Liver (tissue), 9 donors: ENCODE data around the gene TAF8. TPM values are rescaled to one million over a fixed set of nuclear protein-coding genes. Genes with fewer than 3 reads are reported as not detected.
A peak's percentile ranks its signal among the peaks of the same experiment; 100 is the strongest.

ENCODE experiments used
- DNase-seq: peaks from one replicate; pipeline ENCODE4 v3.0.0-alpha.2; 2017; ENCODE audit warnings: low spot score
- H3K27ac ChIP-seq, 2 donors: one replicate each; pipeline ENCODE4 v1.7.0; 2013; ENCODE audit warnings: inconsistent platforms in 2 of 2, low read length in 2 of 2, control low read depth in 1 of 2, low read depth in 1 of 2, mild to moderate bottlenecking in 1 of 2
- H3K27me3 ChIP-seq, 4 donors: one replicate each; pipeline versions ENCODE4 v1.6.1 to v1.7.0; 2013; ENCODE audit warnings: low read length in 3 of 4, inconsistent platforms in 1 of 4, mild to moderate bottlenecking in 1 of 4, moderate library complexity in 1 of 4; ENCODE audit not compliant: control insufficient read depth in 4 of 4, insufficient read depth in 4 of 4
- H3K36me3 ChIP-seq, 4 donors: one replicate each; pipeline versions ENCODE4 v1.6.1 to v1.7.0; 2013; ENCODE audit warnings: low read length in 3 of 4, mild to moderate bottlenecking in 3 of 4, low read depth in 1 of 4, moderate library complexity in 1 of 4; ENCODE audit not compliant: control insufficient read depth in 4 of 4, insufficient read depth in 3 of 4
- H3K4me1 ChIP-seq, 4 donors: one replicate each; pipeline versions ENCODE4 v1.6.1 to v1.7.0; 2013; ENCODE audit warnings: low read length in 3 of 4, mild to moderate bottlenecking in 3 of 4, moderate library complexity in 1 of 4; ENCODE audit not compliant: control insufficient read depth in 4 of 4, insufficient read depth in 4 of 4
- H3K4me3 ChIP-seq, 3 donors: one replicate each; pipeline versions ENCODE4 v1.6.1 to v1.7.0; 2013; ENCODE audit warnings: low read length in 3 of 3, control low read depth in 1 of 3, low read depth in 1 of 3, mild to moderate bottlenecking in 1 of 3
- H3K9ac ChIP-seq, 2 donors: one replicate each; pipeline ENCODE4 v1.7.0; 2013; ENCODE audit warnings: low read length in 2 of 2, mild to moderate bottlenecking in 2 of 2, moderate library complexity in 2 of 2, control low read depth in 1 of 2, low read depth in 1 of 2
- H3K9me3 ChIP-seq, 4 donors: one replicate each; pipeline versions ENCODE4 v1.6.1 to v1.7.0; 2013; ENCODE audit warnings: low read length in 3 of 4; ENCODE audit not compliant: control insufficient read depth in 4 of 4
- EGR1 ChIP-seq, 2 donors: IDR thresholded peaks; 2 replicates each; pipeline ENCODE4 v1.6.1; 2016 to 2018; ENCODE audit warnings: antibody characterized with exemption in 2 of 2, low read depth in 2 of 2
- HNF4G ChIP-seq: IDR thresholded peaks from 2 replicates; pipeline ENCODE4 v1.6.1; 2016; ENCODE audit warnings: antibody characterized with exemption
- JUND ChIP-seq, 2 donors: IDR thresholded peaks; 2 replicates each; pipeline ENCODE4 v1.6.1; 2016; ENCODE audit warnings: antibody characterized with exemption in 2 of 2
- NR2F2 ChIP-seq: IDR thresholded peaks from 2 replicates; pipeline ENCODE4 v1.6.1; 2016; ENCODE audit warnings: antibody characterized with exemption
- RAD21 ChIP-seq, 2 donors: IDR thresholded peaks; 2 replicates each; pipeline ENCODE4 v1.6.1; 2016; ENCODE audit warnings: antibody characterized with exemption in 2 of 2, mild to moderate bottlenecking in 2 of 2
- RXRA ChIP-seq, 2 donors: IDR thresholded peaks; 2 replicates each; pipeline ENCODE4 v1.6.1; 2017 to 2018; ENCODE audit warnings: antibody characterized with exemption in 2 of 2, mild to moderate bottlenecking in 1 of 2
- TAF1 ChIP-seq: conservative IDR thresholded peaks from 2 replicates; pipeline ENCODE4 v1.6.1; 2016; ENCODE audit warnings: antibody characterized with exemption, mild to moderate bottlenecking
- YY1 ChIP-seq: IDR thresholded peaks from 2 replicates; pipeline ENCODE4 v1.6.1; 2016; ENCODE audit warnings: antibody characterized with exemption, mild to moderate bottlenecking
- WGBS: extraction: QIAGEN DNeasy Blood & Tissue Kit; methylation state at CpG from one replicate; pipeline ENCODE4 v1.1.7; 2013; 5-methylcytosine and 5-hydroxymethylcytosine counted together
- polyA plus RNA-seq, 2 donors: library from polyadenylated mRNA; stranded (reverse) in 1 of 2; unstranded in 1 of 2; fragments of 200-250 nt in 1 of 2; fragments of >200 nt in 1 of 2; fragmentation: Nextera tagmentation in 1 of 2; extraction: Ambion mirVana in 1 of 2; gene quantifications; one replicate each; pipeline versions ENCODE4 v1.2.1 to v1.2.3, GENCODE V29; 2013 to 2015
- total RNA-seq, 2 donors: library from RNA; depleted of rRNA; stranded (reverse); fragments of >200 nt; gene quantifications; one replicate each; pipeline ENCODE4 v1.2.3, GENCODE V29; 2014
- TF ChIP-seq, protein P1 (sequence below): IDR thresholded peaks from 2 replicates; pipeline ENCODE4 v1.6.1; 2016; ENCODE audit warnings: antibody characterized with exemption, mild to moderate bottlenecking
- TF ChIP-seq, protein P2 (sequence below): IDR thresholded peaks from 2 replicates; pipeline ENCODE4 v1.6.1; 2016; ENCODE audit warnings: antibody characterized with exemption
- TF ChIP-seq, protein P3 (sequence below): IDR thresholded peaks from 2 replicates; pipeline ENCODE4 v1.6.1; 2016; ENCODE audit warnings: antibody characterized with exemption
- TF ChIP-seq, protein P4 (sequence below): IDR thresholded peaks from 2 replicates; pipeline ENCODE4 v1.6.1; 2016; ENCODE audit warnings: antibody characterized with exemption
- TF ChIP-seq, protein P5 (sequence below): fragments of 150-350 bp; IDR thresholded peaks from 2 replicates; pipeline ENCODE4 v1.5.1; 2017; ENCODE audit warnings: improper control_type of control experiment, low read depth, low read length; ENCODE audit not compliant: missing input control
- donor health status: healthy.
- donor health status: healthy.
- donor health status: healthy.
- donor health status: healthy.
- donor health status: healthy.

TAF8 gene
- total and polyA plus RNA-seq, 4 donors = 3.9 to 11.3 (median 7.4) TPM

DNA sequence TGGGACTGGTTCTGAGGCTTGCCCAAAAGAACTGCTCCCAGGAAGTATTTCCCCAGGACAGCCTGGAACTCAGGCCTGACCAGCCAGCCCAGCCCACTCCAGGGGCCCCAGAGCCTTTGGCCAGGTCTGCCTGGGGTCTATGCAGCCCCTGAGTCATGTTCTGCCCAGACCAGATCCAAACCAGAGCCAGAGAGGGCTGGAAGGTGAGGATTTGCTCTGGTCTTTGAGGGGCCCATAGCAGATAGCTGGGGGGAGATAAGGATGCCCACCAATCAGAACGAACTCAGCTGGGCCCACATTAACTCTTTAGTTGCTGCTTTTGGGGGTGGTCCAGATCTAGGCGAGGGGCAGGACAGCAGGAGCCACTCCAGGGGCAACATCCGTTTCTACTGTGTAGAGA lies 75.3 kb downstream of the TAF8 start:
- Histone ChIP-seq H3K9ac (no peak overlapping the region), H3K4me1 (no peaks in the 10 kb centered on the region), H3K9me3 (no peaks in the 10 kb centered on the region), H3K27ac (no peak overlapping the region), H3K36me3 (no peaks in the 10 kb centered on the region), H3K27me3 (no peaks in the 10 kb centered on the region), H3K4me3 (no peak overlapping the region)
- DNase-seq = no peak
- WGBS = 76% methylated on average over 3 of the region's 3 CpGs
- TF ChIP-seq RXRA (IDR thresholded peaks at IDR 0.05) (no peak), HNF4G (no peak), NR2F2 (no peak), JUND (IDR thresholded peaks at IDR 0.05) (no peak), EGR1 (IDR thresholded peaks at IDR 0.05; ENCODE audit: low read depth in 2 of 2) (no peak), TAF1 (no peak), YY1 (no peak), RAD21 (IDR thresholded peaks at IDR 0.05) (no peak)
- TF ChIP-seq, protein P1, sequence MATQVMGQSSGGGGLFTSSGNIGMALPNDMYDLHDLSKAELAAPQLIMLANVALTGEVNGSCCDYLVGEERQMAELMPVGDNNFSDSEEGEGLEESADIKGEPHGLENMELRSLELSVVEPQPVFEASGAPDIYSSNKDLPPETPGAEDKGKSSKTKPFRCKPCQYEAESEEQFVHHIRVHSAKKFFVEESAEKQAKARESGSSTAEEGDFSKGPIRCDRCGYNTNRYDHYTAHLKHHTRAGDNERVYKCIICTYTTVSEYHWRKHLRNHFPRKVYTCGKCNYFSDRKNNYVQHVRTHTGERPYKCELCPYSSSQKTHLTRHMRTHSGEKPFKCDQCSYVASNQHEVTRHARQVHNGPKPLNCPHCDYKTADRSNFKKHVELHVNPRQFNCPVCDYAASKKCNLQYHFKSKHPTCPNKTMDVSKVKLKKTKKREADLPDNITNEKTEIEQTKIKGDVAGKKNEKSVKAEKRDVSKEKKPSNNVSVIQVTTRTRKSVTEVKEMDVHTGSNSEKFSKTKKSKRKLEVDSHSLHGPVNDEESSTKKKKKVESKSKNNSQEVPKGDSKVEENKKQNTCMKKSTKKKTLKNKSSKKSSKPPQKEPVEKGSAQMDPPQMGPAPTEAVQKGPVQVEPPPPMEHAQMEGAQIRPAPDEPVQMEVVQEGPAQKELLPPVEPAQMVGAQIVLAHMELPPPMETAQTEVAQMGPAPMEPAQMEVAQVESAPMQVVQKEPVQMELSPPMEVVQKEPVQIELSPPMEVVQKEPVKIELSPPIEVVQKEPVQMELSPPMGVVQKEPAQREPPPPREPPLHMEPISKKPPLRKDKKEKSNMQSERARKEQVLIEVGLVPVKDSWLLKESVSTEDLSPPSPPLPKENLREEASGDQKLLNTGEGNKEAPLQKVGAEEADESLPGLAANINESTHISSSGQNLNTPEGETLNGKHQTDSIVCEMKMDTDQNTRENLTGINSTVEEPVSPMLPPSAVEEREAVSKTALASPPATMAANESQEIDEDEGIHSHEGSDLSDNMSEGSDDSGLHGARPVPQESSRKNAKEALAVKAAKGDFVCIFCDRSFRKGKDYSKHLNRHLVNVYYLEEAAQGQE = no peak
- TF ChIP-seq, protein P2, sequence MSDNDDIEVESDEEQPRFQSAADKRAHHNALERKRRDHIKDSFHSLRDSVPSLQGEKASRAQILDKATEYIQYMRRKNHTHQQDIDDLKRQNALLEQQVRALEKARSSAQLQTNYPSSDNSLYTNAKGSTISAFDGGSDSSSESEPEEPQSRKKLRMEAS = no peak
- TF ChIP-seq, protein P3, sequence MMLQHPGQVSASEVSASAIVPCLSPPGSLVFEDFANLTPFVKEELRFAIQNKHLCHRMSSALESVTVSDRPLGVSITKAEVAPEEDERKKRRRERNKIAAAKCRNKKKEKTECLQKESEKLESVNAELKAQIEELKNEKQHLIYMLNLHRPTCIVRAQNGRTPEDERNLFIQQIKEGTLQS = no peak
- TF ChIP-seq, protein P4, sequence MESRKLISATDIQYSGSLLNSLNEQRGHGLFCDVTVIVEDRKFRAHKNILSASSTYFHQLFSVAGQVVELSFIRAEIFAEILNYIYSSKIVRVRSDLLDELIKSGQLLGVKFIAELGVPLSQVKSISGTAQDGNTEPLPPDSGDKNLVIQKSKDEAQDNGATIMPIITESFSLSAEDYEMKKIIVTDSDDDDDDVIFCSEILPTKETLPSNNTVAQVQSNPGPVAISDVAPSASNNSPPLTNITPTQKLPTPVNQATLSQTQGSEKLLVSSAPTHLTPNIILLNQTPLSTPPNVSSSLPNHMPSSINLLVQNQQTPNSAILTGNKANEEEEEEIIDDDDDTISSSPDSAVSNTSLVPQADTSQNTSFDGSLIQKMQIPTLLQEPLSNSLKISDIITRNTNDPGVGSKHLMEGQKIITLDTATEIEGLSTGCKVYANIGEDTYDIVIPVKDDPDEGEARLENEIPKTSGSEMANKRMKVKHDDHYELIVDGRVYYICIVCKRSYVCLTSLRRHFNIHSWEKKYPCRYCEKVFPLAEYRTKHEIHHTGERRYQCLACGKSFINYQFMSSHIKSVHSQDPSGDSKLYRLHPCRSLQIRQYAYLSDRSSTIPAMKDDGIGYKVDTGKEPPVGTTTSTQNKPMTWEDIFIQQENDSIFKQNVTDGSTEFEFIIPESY = no peak

DNA sequence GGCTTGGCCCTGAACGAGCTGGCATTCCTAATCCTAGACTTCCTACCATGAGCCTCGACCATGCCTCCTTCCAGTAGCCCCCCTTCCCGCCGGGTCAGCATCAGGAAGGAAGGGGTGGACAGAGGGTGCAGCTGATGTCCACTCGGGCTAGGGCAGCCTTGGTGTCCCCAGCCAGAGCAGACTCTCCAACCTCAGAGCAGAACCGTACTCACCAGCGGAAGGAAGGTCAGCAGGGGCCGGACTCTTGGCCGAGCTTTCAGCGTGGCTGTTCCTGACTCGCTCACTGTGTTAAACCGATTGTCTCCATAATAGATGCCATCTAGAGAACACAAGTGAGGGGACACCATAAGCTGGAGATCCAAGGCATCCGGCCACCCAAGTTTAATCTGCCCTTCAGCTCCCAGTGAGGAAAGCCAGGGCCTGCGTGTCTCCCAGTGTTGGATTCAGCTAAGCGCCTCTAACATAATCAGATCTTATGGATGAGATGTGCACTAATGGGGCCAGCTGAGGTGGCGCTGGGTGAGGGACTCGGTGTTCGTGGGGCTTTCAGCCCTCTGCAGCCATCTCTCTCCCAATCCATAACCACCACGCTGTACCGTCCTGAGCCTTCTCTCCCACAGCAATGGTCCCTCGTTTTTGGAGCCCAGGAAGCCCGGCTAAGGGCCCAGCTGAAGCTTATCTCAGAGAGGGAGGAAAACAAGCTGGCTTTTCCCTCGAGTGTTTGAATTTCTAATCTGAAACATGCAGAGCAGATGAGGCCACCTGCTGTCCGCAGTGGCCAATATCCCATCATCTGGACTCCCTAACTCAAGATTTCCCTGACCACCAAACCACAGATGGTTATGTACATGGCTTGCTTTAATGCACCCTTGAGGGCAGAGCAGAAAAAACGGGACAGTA lies 78.4 kb downstream of the TAF8 start:
- no peak overlapping the region for H3K9ac ChIP-seq
- no peak overlapping the region for H3K4me3 ChIP-seq
- WGBS = 75% methylated on average over 25 of the region's 25 CpGs
- no peaks in the 10 kb centered on the region for H3K4me1 ChIP-seq
- TF ChIP-seq, protein P4 = no peak
- TF ChIP-seq, protein P3 = no peak
- TF ChIP-seq, protein P5, sequence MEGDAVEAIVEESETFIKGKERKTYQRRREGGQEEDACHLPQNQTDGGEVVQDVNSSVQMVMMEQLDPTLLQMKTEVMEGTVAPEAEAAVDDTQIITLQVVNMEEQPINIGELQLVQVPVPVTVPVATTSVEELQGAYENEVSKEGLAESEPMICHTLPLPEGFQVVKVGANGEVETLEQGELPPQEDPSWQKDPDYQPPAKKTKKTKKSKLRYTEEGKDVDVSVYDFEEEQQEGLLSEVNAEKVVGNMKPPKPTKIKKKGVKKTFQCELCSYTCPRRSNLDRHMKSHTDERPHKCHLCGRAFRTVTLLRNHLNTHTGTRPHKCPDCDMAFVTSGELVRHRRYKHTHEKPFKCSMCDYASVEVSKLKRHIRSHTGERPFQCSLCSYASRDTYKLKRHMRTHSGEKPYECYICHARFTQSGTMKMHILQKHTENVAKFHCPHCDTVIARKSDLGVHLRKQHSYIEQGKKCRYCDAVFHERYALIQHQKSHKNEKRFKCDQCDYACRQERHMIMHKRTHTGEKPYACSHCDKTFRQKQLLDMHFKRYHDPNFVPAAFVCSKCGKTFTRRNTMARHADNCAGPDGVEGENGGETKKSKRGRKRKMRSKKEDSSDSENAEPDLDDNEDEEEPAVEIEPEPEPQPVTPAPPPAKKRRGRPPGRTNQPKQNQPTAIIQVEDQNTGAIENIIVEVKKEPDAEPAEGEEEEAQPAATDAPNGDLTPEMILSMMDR = no peak
- TF ChIP-seq HNF4G (no peak), JUND (IDR thresholded peaks at IDR 0.05) (no peak), NR2F2 (peak; percentile 79), RXRA (IDR thresholded peaks at IDR 0.05) (no peak), RAD21 (IDR thresholded peaks at IDR 0.05) (peak in 1 of 2 donors; percentile 18)
- TF ChIP-seq, protein P1 = no peak
- TF ChIP-seq, protein P2 = no peak
- no peak overlapping the region for H3K27ac ChIP-seq
- H3K36me3 ChIP-seq = no peaks in the 10 kb centered on the region
- no peaks in the 10 kb centered on the region for H3K27me3 ChIP-seq
- no peaks in the 10 kb centered on the region for H3K9me3 ChIP-seq
- no peak for DNase-seq
